ENCODE results near the gene PAQR7. TPM values are rescaled to one million over a fixed set of nuclear protein-coding genes. Genes with fewer than 3 reads are reported as not detected.

PAQR7 gene
- total RNA-seq, 1 donor from 2014 or later: 15.1 TPM

DNA sequence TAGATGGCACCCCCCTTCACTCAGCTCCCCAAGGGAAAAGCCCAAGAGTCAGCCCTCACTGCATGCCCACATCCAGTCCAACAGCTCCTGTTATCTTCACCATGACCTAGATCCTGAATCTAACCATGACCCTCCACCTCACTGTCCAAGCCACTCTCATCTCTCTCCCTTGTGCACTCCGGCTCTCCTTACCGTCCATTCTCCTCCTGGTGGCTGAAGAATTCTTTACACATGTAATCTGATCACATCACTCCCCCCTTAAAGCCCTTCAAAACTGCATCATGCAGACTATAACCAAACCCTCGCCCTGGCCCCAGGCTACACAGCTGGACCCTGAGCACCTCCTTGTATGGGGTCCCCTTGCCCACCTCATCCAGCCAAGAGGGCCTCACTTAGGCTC lies 14.0 kb upstream of the PAQR7 start:
- H3K4me3 Mint-ChIP-seq (ENCODE audit: unreplicated experiment): no peak overlapping the region
- H3K4me2 ChIP-seq (ENCODE audit: low read length): no peak overlapping the region

DNA sequence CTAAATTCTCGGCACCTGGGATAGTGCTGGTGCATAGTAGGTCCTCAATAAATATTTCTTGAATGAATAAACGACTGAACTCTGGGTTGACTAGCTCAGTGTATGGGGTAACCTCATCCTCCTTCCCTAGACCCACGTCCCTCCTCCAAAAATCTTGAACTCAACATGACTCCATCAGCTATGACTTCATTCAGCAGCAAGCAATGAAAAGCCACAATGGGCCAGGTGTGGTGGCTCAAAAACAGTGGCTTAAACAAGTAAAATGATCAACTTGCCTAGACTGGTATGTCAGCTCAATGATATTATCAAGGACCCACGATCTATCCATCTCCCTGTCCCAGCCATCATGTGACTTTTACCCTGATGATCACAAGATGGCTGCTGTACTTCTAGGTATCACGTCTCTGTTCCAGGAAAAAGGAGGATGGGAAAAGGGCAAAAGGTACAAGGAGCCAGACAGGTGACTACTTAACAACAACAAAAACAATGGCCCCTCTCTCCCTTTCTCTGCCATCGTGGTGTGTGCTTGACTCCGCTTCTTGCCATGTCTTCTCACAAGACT lies 13.0 kb upstream of the PAQR7 start:
- H4K20me1 ChIP-seq (ENCODE audit: insufficient read depth, low read length): no peaks in the 10 kb centered on the region
- H2AFZ ChIP-seq (ENCODE audit: low read depth, low read length): no peak overlapping the region
- H3K27ac Mint-ChIP-seq (ENCODE audit: unreplicated experiment): no peak overlapping the region
- no peaks in the 10 kb centered on the region for H3K27me3 ChIP-seq (ENCODE audit: insufficient read depth, low read length)
- no peaks in the 10 kb centered on the region for H3K9me3 Mint-ChIP-seq (ENCODE audit: unreplicated experiment)
- no peaks in the 10 kb centered on the region for H3K36me3 ChIP-seq (ENCODE audit: insufficient read depth, low read length)
- FAIRE-seq (no peak), DNase-seq (ENCODE audit: low read depth) (no peak)
- no peak overlapping the region for H3K4me3 Mint-ChIP-seq (ENCODE audit: unreplicated experiment)
- H3K27ac ChIP-seq (ENCODE audit: low read depth, low read length): no peak overlapping the region
- H3K27me3 Mint-ChIP-seq (ENCODE audit: low read depth, unreplicated experiment): no peaks in the 10 kb centered on the region
- no peak overlapping the region for H3K4me2 ChIP-seq (ENCODE audit: low read length)
- peaks cover 26% of the 10 kb centered on the region for H3K4me1 Mint-ChIP-seq (ENCODE audit: low read depth, unreplicated experiment)
- TF ChIP-seq CTCF (IDR thresholded peaks at IDR 0.05; ENCODE audit: insufficient read depth, low read depth, low read length) (no peak), EZH2 (IDR thresholded peaks at IDR 0.05; ENCODE audit: insufficient read depth, low read length) (no peak)
- peaks cover 8% of the 10 kb centered on the region for H3K36me3 Mint-ChIP-seq (ENCODE audit: low read depth, unreplicated experiment)
- H3K79me2 ChIP-seq (ENCODE audit: insufficient read depth, low read length): no peaks in the 10 kb centered on the region
- no peak overlapping the region for H3K4me3 ChIP-seq (ENCODE audit: insufficient read depth, low read depth, low read length)
- H3K4me1 ChIP-seq (ENCODE audit: insufficient read depth, low read length): peaks cover 34% of the 10 kb centered on the region
- no peak overlapping the region for H3K9ac ChIP-seq (ENCODE audit: low read length)
- no peaks in the 10 kb centered on the region for H3K9me3 ChIP-seq (ENCODE audit: insufficient read depth, low read depth, low read length)

More for the DNA sequence above, 14.0 kb upstream of the PAQR7 start:
- H3K9me3 ChIP-seq (ENCODE audit: insufficient read depth, low read depth, low read length): no peaks in the 10 kb centered on the region
- H4K20me1 ChIP-seq (ENCODE audit: insufficient read depth, low read length): no peaks in the 10 kb centered on the region
- no peak overlapping the region for H3K4me3 ChIP-seq (ENCODE audit: insufficient read depth, low read depth, low read length)
- no peaks in the 10 kb centered on the region for H3K36me3 ChIP-seq (ENCODE audit: insufficient read depth, low read length)
- H2AFZ ChIP-seq (ENCODE audit: low read depth, low read length): no peak overlapping the region
- peaks cover 9% of the 10 kb centered on the region for H3K36me3 Mint-ChIP-seq (ENCODE audit: low read depth, unreplicated experiment)
- H3K9ac ChIP-seq (ENCODE audit: low read length): no peak overlapping the region
- H3K27ac Mint-ChIP-seq (ENCODE audit: unreplicated experiment): no peak overlapping the region
- peaks cover 34% of the 10 kb centered on the region for H3K4me1 ChIP-seq (ENCODE audit: insufficient read depth, low read length)
- no peak overlapping the region for H3K27ac ChIP-seq (ENCODE audit: low read depth, low read length)
- DNase-seq (ENCODE audit: low read depth): no peak
- TF ChIP-seq CTCF (IDR thresholded peaks at IDR 0.05; ENCODE audit: insufficient read depth, low read depth, low read length) (no peak), EZH2 (IDR thresholded peaks at IDR 0.05; ENCODE audit: insufficient read depth, low read length) (no peak)
- no peaks in the 10 kb centered on the region for H3K27me3 ChIP-seq (ENCODE audit: insufficient read depth, low read length)
- H3K4me1 Mint-ChIP-seq (ENCODE audit: low read depth, unreplicated experiment): peaks cover 26% of the 10 kb centered on the region
- no peaks in the 10 kb centered on the region for H3K79me2 ChIP-seq (ENCODE audit: insufficient read depth, low read length)
- FAIRE-seq: no peak
- H3K9me3 Mint-ChIP-seq (ENCODE audit: unreplicated experiment): no peaks in the 10 kb centered on the region
- no peaks in the 10 kb centered on the region for H3K27me3 Mint-ChIP-seq (ENCODE audit: low read depth, unreplicated experiment)

DNA sequence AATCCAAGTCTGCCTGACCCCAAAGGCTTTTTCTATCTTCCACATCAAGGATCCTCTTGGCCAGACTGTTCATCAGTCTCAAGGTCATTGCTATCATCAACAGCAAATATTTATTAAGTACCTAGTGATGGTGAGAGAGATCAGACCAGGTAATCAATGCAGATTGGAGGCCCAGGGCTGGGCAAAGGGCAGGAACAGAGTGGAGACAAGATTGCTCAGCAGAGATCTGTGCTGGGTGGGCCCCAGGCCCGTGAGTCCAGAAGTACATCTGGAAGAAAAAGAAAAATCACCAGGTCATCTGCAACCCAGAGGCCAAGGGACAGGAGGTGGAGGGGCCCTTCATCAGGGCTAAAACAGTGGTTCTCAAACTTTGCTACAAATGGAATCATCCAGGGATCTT lies 10.1 kb upstream of the PAQR7 start:
- Histone ChIP-seq H4K20me1 (ENCODE audit: insufficient read depth, low read length) (no peaks in the 10 kb centered on the region), H3K27ac (ENCODE audit: low read depth, low read length) (no peak overlapping the region), H3K4me1 (ENCODE audit: insufficient read depth, low read length) (peaks cover 10% of the 10 kb centered on the region), H2AFZ (ENCODE audit: low read depth, low read length) (no peak overlapping the region), H3K4me3 (ENCODE audit: insufficient read depth, low read depth, low read length) (no peak overlapping the region), H3K36me3 (ENCODE audit: insufficient read depth, low read length) (no peaks in the 10 kb centered on the region), H3K9me3 (ENCODE audit: insufficient read depth, low read depth, low read length) (no peaks in the 10 kb centered on the region), H3K9ac (ENCODE audit: low read length) (no peak overlapping the region), H3K79me2 (ENCODE audit: insufficient read depth, low read length) (no peaks in the 10 kb centered on the region), H3K4me2 (ENCODE audit: low read length) (no peak overlapping the region), H3K27me3 (ENCODE audit: insufficient read depth, low read length) (no peaks in the 10 kb centered on the region)
- no peak overlapping the region for H3K27ac Mint-ChIP-seq (ENCODE audit: unreplicated experiment)
- H3K27me3 Mint-ChIP-seq (ENCODE audit: low read depth, unreplicated experiment): peaks cover 2% of the 10 kb centered on the region
- H3K9me3 Mint-ChIP-seq (ENCODE audit: unreplicated experiment): no peaks in the 10 kb centered on the region
- DNase-seq (ENCODE audit: low read depth): no peak
- H3K36me3 Mint-ChIP-seq (ENCODE audit: low read depth, unreplicated experiment): peaks cover 8% of the 10 kb centered on the region
- TF ChIP-seq CTCF (IDR thresholded peaks at IDR 0.05; ENCODE audit: insufficient read depth, low read depth, low read length): no peak
- no peak for TF ChIP-seq EZH2 (IDR thresholded peaks at IDR 0.05; ENCODE audit: insufficient read depth, low read length)
- peaks cover 12% of the 10 kb centered on the region for H3K4me1 Mint-ChIP-seq (ENCODE audit: low read depth, unreplicated experiment)
- H3K4me3 Mint-ChIP-seq (ENCODE audit: unreplicated experiment): no peak overlapping the region
- no peak for FAIRE-seq

All from astrocyte (in vitro differentiated cells and primary cell).